Measurements from ENCODE around the gene GOLGA8B. TPM values are rescaled to one million over a fixed set of nuclear protein-coding genes. Genes with fewer than 3 reads are reported as not detected.
"Not testable (repeated sequence)": the region's sequence is repeated elsewhere in the genome, so short reads cannot be mapped to it uniquely, and the experiment has no call there.

Gene GOLGA8B, protein sequence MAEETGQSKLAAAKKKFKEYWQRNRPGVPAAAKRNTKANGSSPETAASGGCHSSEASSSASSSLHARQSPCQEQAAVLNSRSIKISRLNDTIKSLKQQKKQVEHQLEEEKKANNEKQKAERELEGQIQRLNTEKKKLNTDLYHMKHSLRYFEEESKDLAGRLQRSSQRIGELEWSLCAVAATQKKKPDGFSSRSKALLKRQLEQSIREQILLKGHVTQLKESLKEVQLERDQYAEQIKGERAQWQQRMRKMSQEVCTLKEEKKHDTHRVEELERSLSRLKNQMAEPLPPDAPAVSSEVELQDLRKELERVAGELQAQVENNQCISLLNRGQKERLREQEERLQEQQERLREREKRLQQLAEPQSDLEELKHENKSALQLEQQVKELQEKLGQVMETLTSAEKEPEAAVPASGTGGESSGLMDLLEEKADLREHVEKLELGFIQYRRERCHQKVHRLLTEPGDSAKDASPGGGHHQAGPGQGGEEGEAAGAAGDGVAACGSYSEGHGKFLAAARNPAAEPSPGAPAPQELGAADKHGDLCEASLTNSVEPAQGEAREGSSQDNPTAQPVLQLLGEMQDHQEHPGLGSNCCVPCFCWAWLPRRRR
- 2.3 TPM for total RNA-seq (2013)
- polyA plus RNA-seq (10 to 100 TPM in 1 of 3 donors, under 1 TPM in 1, not detected in 1; 0.37 to 11.5 TPM), polyA minus RNA-seq (2.3 and 2.6 TPM in 2 replicates), total RNA-seq (0.93 to 7.0 (median 3.9) reads per million in 11 experiments)

DNA sequence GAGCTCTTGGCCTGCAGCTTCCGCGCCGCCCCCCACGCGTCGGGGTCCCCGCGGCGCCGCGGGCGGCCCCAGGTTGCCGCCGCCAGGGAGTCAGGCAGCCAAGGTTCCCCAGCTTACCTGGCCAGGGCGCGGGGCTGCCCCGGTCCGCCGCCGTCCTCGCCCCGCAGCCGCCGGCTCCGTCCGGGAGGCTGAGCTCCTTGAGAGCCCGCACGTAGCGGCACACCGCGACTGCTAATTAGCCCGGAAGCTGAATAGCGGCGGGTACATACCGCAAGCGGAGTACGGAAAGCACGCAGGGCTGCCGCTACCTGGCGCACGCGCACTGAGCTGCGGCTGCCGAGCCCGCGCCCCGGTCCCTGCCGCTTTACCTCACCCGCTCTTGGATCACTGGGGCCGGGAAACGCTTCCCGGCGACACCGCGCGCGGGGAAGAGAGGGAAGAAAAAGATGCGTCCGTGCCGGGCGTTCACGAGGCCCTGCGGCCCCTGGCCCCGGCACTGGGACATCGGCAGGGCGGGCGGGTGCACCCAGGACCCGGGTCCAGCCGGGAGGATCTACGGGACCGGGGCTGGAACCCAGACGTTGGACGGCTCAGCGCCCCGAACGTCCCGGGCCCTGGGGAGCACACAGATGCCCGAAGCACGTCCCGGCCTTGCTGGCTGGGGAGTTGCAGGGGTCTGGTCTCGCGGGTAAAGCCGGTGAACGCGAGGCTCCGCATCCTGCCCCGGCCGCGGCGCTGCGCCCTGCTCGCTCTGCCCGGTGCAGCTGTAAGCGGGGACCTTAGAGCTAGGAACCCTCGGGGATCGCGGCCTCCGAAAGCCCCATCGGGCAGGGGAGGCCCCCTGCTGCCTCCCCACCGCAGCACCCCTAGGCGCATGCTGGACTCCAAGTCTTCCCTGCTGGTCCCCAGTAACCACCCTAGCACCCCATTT, at the start of gene GOLGA8B:
TSS of gene GOLGA8B (minus strand) at position 253 of the 931 bp plus-strand sequence. CDS start 47,739 bp downstream, outside the sequence.
- TF ChIP-seq, protein P1, sequence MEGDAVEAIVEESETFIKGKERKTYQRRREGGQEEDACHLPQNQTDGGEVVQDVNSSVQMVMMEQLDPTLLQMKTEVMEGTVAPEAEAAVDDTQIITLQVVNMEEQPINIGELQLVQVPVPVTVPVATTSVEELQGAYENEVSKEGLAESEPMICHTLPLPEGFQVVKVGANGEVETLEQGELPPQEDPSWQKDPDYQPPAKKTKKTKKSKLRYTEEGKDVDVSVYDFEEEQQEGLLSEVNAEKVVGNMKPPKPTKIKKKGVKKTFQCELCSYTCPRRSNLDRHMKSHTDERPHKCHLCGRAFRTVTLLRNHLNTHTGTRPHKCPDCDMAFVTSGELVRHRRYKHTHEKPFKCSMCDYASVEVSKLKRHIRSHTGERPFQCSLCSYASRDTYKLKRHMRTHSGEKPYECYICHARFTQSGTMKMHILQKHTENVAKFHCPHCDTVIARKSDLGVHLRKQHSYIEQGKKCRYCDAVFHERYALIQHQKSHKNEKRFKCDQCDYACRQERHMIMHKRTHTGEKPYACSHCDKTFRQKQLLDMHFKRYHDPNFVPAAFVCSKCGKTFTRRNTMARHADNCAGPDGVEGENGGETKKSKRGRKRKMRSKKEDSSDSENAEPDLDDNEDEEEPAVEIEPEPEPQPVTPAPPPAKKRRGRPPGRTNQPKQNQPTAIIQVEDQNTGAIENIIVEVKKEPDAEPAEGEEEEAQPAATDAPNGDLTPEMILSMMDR (IDR thresholded peaks at IDR 0.05): no peak
- Mint-ChIP-seq H3K27me3 (ENCODE audit: low read depth in 3 of 3) (peaks cover 31 to 50% (median 36%) of the 10 kb centered on the region in 3 donors), H3K27ac (peak within 1 kb of the TSS in 2 of 7 donors; percentile 4 to 60), H3K36me3 (no peaks in the 10 kb centered on the region), H3K4me3 (peak within 1 kb of the TSS; percentile 85 to 92), H3K9me3 (peaks cover 0 to 5% (median 0%) of the 10 kb centered on the region in 7 donors), H3K4me1 (peaks cover 15% of the 10 kb centered on the region)
- Histone ChIP-seq H3K9ac (ENCODE audit: insufficient read depth, low read length, poor library complexity, severe bottlenecking) (peak within 1 kb of the TSS; percentile 65), H3K9me3 (replicated peaks in 1 of 2; ENCODE audit: control insufficient read depth in 1 of 2, insufficient read depth in 1 of 2, low read length in 2 of 2) (no peaks in the 10 kb centered on the region), H3K4me2 (replicated peaks; ENCODE audit: extremely low read depth, low read length, poor library complexity, severe bottlenecking) (peak within 1 kb of the TSS; percentile 91), H3K4me3 (replicated peaks in 1 of 3; ENCODE audit: low read depth in 2 of 3, low read length in 3 of 3) (peak within 1 kb of the TSS; percentile 47 to 78 (median 74)), H3K27me3 (ENCODE audit: control insufficient read depth in 2 of 2, insufficient read depth in 2 of 2, low read length in 2 of 2) (peaks cover 15 to 35% of the 10 kb centered on the region in 2 donors), H3K4me1 (ENCODE audit: control insufficient read depth in 1 of 2, insufficient read depth in 2 of 2, low read length in 2 of 2) (peaks cover 13 to 23% of the 10 kb centered on the region in 2 donors), H3K36me3 (replicated peaks in 1 of 2; ENCODE audit: control insufficient read depth in 1 of 2, insufficient read depth in 2 of 2, low read length in 2 of 2) (no peaks in the 10 kb centered on the region), H2AFZ (ENCODE audit: insufficient read depth, low read depth, low read length, poor library complexity, severe bottlenecking) (peak within 1 kb of the TSS; percentile 88), H4K20me1 (ENCODE audit: insufficient read depth, low read length) (no peaks in the 10 kb centered on the region), H3K79me2 (ENCODE audit: insufficient read depth, low read length) (no peaks in the 10 kb centered on the region), H3K27ac (ENCODE audit: low read depth in 1 of 2, low read length in 2 of 2) (no peak within 1 kb of the TSS)
- intact Hi-C loops (cut with micrococcal nuclease): loop anchor here in 1 of 2 donors (10.0 kb wide), 2 partner anchors 219 to 519 kb away; partner anchors contain the start of gene LPCAT4
- peak in 2 of 3 donors; percentile 49 to 52 for DNase-seq
- under 1% methylated on average over 101 of the region's 101 CpGs for WGBS (ENCODE audit: insufficient coverage)

DNA sequence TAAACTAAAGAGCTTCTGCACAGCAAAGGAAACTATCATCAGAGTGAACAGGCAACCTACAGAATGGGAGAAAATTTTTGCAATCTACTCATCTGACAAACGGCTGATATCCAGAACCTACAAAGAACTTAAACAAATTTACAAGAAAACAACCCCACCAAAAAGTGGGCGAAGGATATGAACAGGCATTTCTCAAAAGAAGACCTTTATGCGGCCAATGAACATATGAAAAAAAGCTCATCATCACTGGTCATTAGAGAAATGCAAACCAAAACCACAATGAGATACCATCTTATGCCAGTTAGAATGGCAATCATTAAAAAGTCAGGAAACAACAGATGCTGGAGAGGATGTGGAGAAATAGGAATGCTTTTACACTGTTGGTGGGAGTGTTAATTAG, 49.7 kb upstream of the GOLGA8B start:
- WGBS (ENCODE audit: insufficient coverage): no CpG with 5 or more reads among the region's 3 CpGs
- H3K4me2 ChIP-seq (replicated peaks; ENCODE audit: extremely low read depth, low read length, poor library complexity, severe bottlenecking); H3K36me3 ChIP-seq (replicated peaks in 1 of 2; ENCODE audit: control insufficient read depth in 1 of 2, insufficient read depth in 2 of 2, low read length in 2 of 2); H3K9me3 ChIP-seq (replicated peaks in 1 of 2; ENCODE audit: control insufficient read depth in 1 of 2, insufficient read depth in 1 of 2, low read length in 2 of 2); H3K4me1 Mint-ChIP-seq; H3K9me3 Mint-ChIP-seq; H3K36me3 Mint-ChIP-seq; DNase-seq; H4K20me1 ChIP-seq (ENCODE audit: insufficient read depth, low read length); H3K4me3 Mint-ChIP-seq; H3K9ac ChIP-seq (ENCODE audit: insufficient read depth, low read length, poor library complexity, severe bottlenecking); H3K79me2 ChIP-seq (ENCODE audit: insufficient read depth, low read length); H2AFZ ChIP-seq (ENCODE audit: insufficient read depth, low read depth, low read length, poor library complexity, severe bottlenecking); H3K27me3 Mint-ChIP-seq (ENCODE audit: low read depth in 3 of 3); intact Hi-C loops (cut with micrococcal nuclease); H3K27ac ChIP-seq (ENCODE audit: low read depth in 1 of 2, low read length in 2 of 2); H3K27me3 ChIP-seq (ENCODE audit: control insufficient read depth in 2 of 2, insufficient read depth in 2 of 2, low read length in 2 of 2); H3K4me3 ChIP-seq (replicated peaks in 1 of 3; ENCODE audit: low read depth in 2 of 3, low read length in 3 of 3); H3K27ac Mint-ChIP-seq; H3K4me1 ChIP-seq (ENCODE audit: control insufficient read depth in 1 of 2, insufficient read depth in 2 of 2, low read length in 2 of 2): not testable (repeated sequence)

All from CD14-positive monocyte (primary cell).